Neuronal stem cell (in vitro differentiated cells): ENCODE data around the gene KAZALD1.
A peak's percentile ranks its signal among the peaks of the same experiment; 100 is the strongest.

Experiments used
- DNase-seq: peaks from one replicate; pipeline ENCODE4 v3.0.0-alpha.2; 2013; ENCODE audit warnings: low spot score
- H2AFZ ChIP-seq: one replicate; pipeline ENCODE4 v1.6.1; 2013; ENCODE audit warnings: mild to moderate bottlenecking, low read length, inconsistent platforms
- H2AK5ac ChIP-seq: 2 replicates; pipeline ENCODE4 v1.6.1; 2013; ENCODE audit warnings: low read depth, mild to moderate bottlenecking, inconsistent platforms, low read length, moderate library complexity, mixed read lengths
- H2BK120ac ChIP-seq: 2 replicates; pipeline ENCODE4 v1.6.1; 2013; ENCODE audit warnings: low read depth, mild to moderate bottlenecking, inconsistent platforms, low read length, moderate library complexity, mixed read lengths
- H2BK12ac ChIP-seq: one replicate; pipeline ENCODE4 v1.6.1; 2013; ENCODE audit warnings: low read length, inconsistent platforms
- H2BK15ac ChIP-seq: 2 replicates; pipeline ENCODE4 v1.6.1; 2013; ENCODE audit warnings: mild to moderate bottlenecking, low read length, inconsistent platforms, mixed read lengths
- H2BK5ac ChIP-seq: one replicate; pipeline ENCODE4 v1.6.1; 2013; ENCODE audit warnings: inconsistent platforms, mild to moderate bottlenecking, low read length, moderate library complexity
- H3K14ac ChIP-seq: one replicate; pipeline ENCODE4 v1.6.1; 2013; ENCODE audit warnings: low read length, inconsistent platforms
- H3K18ac ChIP-seq: 2 replicates; pipeline ENCODE4 v1.6.1; 2013; ENCODE audit warnings: low read length, inconsistent platforms
- H3K23ac ChIP-seq: 2 replicates; pipeline ENCODE4 v1.6.1; 2013; ENCODE audit warnings: low read depth, mild to moderate bottlenecking, mixed read lengths, low read length, inconsistent platforms; ENCODE audit not compliant: poor library complexity
- H3K27ac ChIP-seq: replicated peaks from 3 replicates; pipeline ENCODE4 v1.5.1; 2013; ENCODE audit warnings: low read length, inconsistent platforms
- H3K27me3 ChIP-seq, 3 experiments: 2 replicates each; pipeline ENCODE4 v1.6.1; 2013; ENCODE audit warnings: low read length in 3 of 3, mild to moderate bottlenecking in 2 of 3, inconsistent platforms in 1 of 3, low read depth in 1 of 3, mixed read lengths in 1 of 3, moderate library complexity in 1 of 3; ENCODE audit not compliant: control insufficient read depth in 3 of 3, insufficient read depth in 3 of 3
- H3K36me3 ChIP-seq, 2 donors: replicated peaks in 1 of 2; 2 replicates each; pipeline ENCODE4 v1.6.1; 2013; ENCODE audit warnings: low read length in 2 of 2; ENCODE audit not compliant: control insufficient read depth in 2 of 2, insufficient read depth in 2 of 2
- H3K4ac ChIP-seq: 2 replicates; pipeline ENCODE4 v1.6.1; 2013; ENCODE audit warnings: inconsistent platforms, mild to moderate bottlenecking, low read length, moderate library complexity
- H3K4me1 ChIP-seq, 2 donors: 1 replicate in 1 of 2; 2 replicates in 1 of 2; pipeline ENCODE4 v1.6.1; 2013; ENCODE audit warnings: low read length in 2 of 2, low read depth in 1 of 2; ENCODE audit not compliant: control insufficient read depth in 2 of 2, insufficient read depth in 1 of 2
- H3K4me2 ChIP-seq: one replicate; pipeline ENCODE4 v1.6.1; 2013; ENCODE audit warnings: mild to moderate bottlenecking, low read length, inconsistent platforms; ENCODE audit not compliant: insufficient read depth, poor library complexity, severe bottlenecking
- H3K4me3 ChIP-seq, 2 donors: 2 replicates each; pipeline ENCODE4 v1.5.1; 2013; ENCODE audit warnings: low read length in 2 of 2, mild to moderate bottlenecking in 2 of 2, inconsistent platforms in 1 of 2, moderate library complexity in 1 of 2
- H3K79me1 ChIP-seq: one replicate; pipeline ENCODE4 v1.6.1; 2013; ENCODE audit warnings: low read depth, mild to moderate bottlenecking, inconsistent platforms, low read length, moderate library complexity
- H3K9ac ChIP-seq: one replicate; pipeline ENCODE4 v1.6.1; 2013; ENCODE audit warnings: mild to moderate bottlenecking, low read depth, low read length, inconsistent platforms; ENCODE audit not compliant: poor library complexity
- H3K9me3 ChIP-seq, 2 donors: replicated peaks in 1 of 2; 2 replicates each; pipeline versions ENCODE3 to v1.6.1; 2013; ENCODE audit warnings: low read length in 2 of 2, mild to moderate bottlenecking in 2 of 2, inconsistent platforms in 1 of 2, low read depth in 1 of 2, mixed read lengths in 1 of 2, moderate library complexity in 1 of 2; ENCODE audit not compliant: control insufficient read depth in 2 of 2, insufficient read depth in 1 of 2
- H4K8ac ChIP-seq: one replicate; pipeline ENCODE4 v1.6.1; 2013; ENCODE audit warnings: low read depth, mild to moderate bottlenecking, inconsistent platforms, low read length, moderate library complexity
- H4K91ac ChIP-seq: one replicate; pipeline ENCODE4 v1.6.1; 2013; ENCODE audit warnings: low read length, low read depth, mild to moderate bottlenecking, inconsistent platforms; ENCODE audit not compliant: poor library complexity
- WGBS, 2 donors: extraction: QIAGEN DNeasy Blood & Tissue Kit; methylation state at CpG; one replicate each; pipeline ENCODE4 v1.1.7; 2013; ENCODE audit warnings: missing lambda C conversion rate in 2 of 2, mixed read lengths in 1 of 2; ENCODE audit not compliant: insufficient read length in 2 of 2, insufficient replicate concordance in 1 of 2; ENCODE audit errors: extremely low coverage in 2 of 2; 5-methylcytosine and 5-hydroxymethylcytosine counted together

KAZALD1 gene

GRCh38 chr10:101036726-101037125 lies 25.1 kb upstream of the KAZALD1 start:
- Histone ChIP-seq H4K8ac (no peak overlapping the region), H3K9ac (no peak overlapping the region), H3K18ac (peak overlapping the region; percentile 33), H2AK5ac (peak overlapping the region; percentile 41), H3K4me2 (no peak overlapping the region), H3K36me3 (no peaks in the 10 kb centered on the region), H2BK5ac (no peak overlapping the region), H3K4me1 (peaks cover 13 to 14% of the 10 kb centered on the region in 2 donors), H2BK12ac (no peak overlapping the region), H2BK120ac (no peak overlapping the region), H3K23ac (no peak overlapping the region), H3K79me1 (no peaks in the 10 kb centered on the region), H3K27ac (no peak overlapping the region), H3K4ac (no peak overlapping the region), H3K27me3 (peaks cover 7 to 44% (median 32%) of the 10 kb centered on the region in 3 experiments), H3K4me3 (no peak overlapping the region), H3K9me3 (peaks cover 0 to 2% of the 10 kb centered on the region in 2 donors), H2BK15ac (no peak overlapping the region), H3K14ac (no peak overlapping the region), H4K91ac (no peak overlapping the region), H2AFZ (no peak overlapping the region)
- WGBS, 2 donors, result no CpG with 5 or more reads among the region's 7 CpGs
- DNase-seq, result no peak

GRCh38 chr10:101038484-101038883 lies 23.3 kb upstream of the KAZALD1 start:
- peaks cover 0 to 2% of the 10 kb centered on the region in 2 donors for H3K9me3 ChIP-seq
- no peak overlapping the region for H3K14ac ChIP-seq
- no peak overlapping the region for H2BK12ac ChIP-seq
- no peak overlapping the region for H3K4ac ChIP-seq
- DNase-seq, result no peak
- H2AK5ac ChIP-seq, result no peak overlapping the region
- WGBS, 2 donors, result no CpG with 5 or more reads among the region's 5 CpGs
- H3K18ac ChIP-seq, result no peak overlapping the region
- H3K9ac ChIP-seq, result no peak overlapping the region
- no peak overlapping the region for H3K4me3 ChIP-seq
- no peaks in the 10 kb centered on the region for H3K36me3 ChIP-seq
- H2BK5ac ChIP-seq, result no peak overlapping the region
- H3K23ac ChIP-seq, result no peak overlapping the region
- H3K4me2 ChIP-seq, result no peak overlapping the region
- peaks cover 0 to 28% (median 16%) of the 10 kb centered on the region in 3 experiments for H3K27me3 ChIP-seq
- no peaks in the 10 kb centered on the region for H3K79me1 ChIP-seq
- no peak overlapping the region for H2BK15ac ChIP-seq
- no peak overlapping the region for H2BK120ac ChIP-seq
- no peak overlapping the region for H4K91ac ChIP-seq
- no peak overlapping the region for H3K27ac ChIP-seq
- peaks cover 8 to 10% of the 10 kb centered on the region in 2 donors for H3K4me1 ChIP-seq
- no peak overlapping the region for H2AFZ ChIP-seq
- no peak overlapping the region for H4K8ac ChIP-seq

- no CpG with 5 or more reads among the region's 3 CpGs for WGBS, 2 donors
- no peak for DNase-seq
- Histone ChIP-seq H3K4me3 (no peak overlapping the region), H2BK15ac (no peak overlapping the region), H3K4me1 (peaks cover 9 to 18% of the 10 kb centered on the region in 2 donors), H3K14ac (no peak overlapping the region), H3K18ac (no peak overlapping the region), H3K23ac (no peak overlapping the region), H4K91ac (no peak overlapping the region), H3K9ac (no peak overlapping the region), H2BK12ac (no peak overlapping the region), H3K4ac (no peak overlapping the region), H3K79me1 (no peaks in the 10 kb centered on the region), H2AK5ac (no peak overlapping the region), H3K27ac (no peak overlapping the region), H3K36me3 (no peaks in the 10 kb centered on the region), H3K4me2 (no peak overlapping the region), H2BK5ac (no peak overlapping the region), H4K8ac (no peak overlapping the region), H2BK120ac (no peak overlapping the region), H2AFZ (no peak overlapping the region), H3K9me3 (peaks cover 0 to 2% of the 10 kb centered on the region in 2 donors), H3K27me3 (peaks cover 0 to 23% (median 9%) of the 10 kb centered on the region in 3 experiments)
Observed at GRCh38 chr10:101040061-101040460, 21.7 kb upstream of the KAZALD1 start.

GRCh38 chr10:101040851-101041250 lies 20.9 kb upstream of the KAZALD1 start:
- H3K23ac ChIP-seq, result no peak overlapping the region
- H2AFZ ChIP-seq, result no peak overlapping the region
- H3K27ac ChIP-seq, result no peak overlapping the region
- no peaks in the 10 kb centered on the region for H3K36me3 ChIP-seq
- H3K4me2 ChIP-seq, result no peak overlapping the region
- peaks cover 9 to 18% of the 10 kb centered on the region in 2 donors for H3K4me1 ChIP-seq
- no CpG with 5 or more reads among the region's 2 CpGs for WGBS, 2 donors
- H2BK120ac ChIP-seq, result no peak overlapping the region
- H4K8ac ChIP-seq, result no peak overlapping the region
- no peak overlapping the region for H2BK5ac ChIP-seq
- H3K9ac ChIP-seq, result no peak overlapping the region
- H3K18ac ChIP-seq, result no peak overlapping the region
- H3K9me3 ChIP-seq, result peaks cover 0 to 2% of the 10 kb centered on the region in 2 donors
- no peak overlapping the region for H3K14ac ChIP-seq
- no peak overlapping the region for H2BK15ac ChIP-seq
- H3K4me3 ChIP-seq, result no peak overlapping the region
- no peak overlapping the region for H4K91ac ChIP-seq
- H3K27me3 ChIP-seq, result peaks cover 0 to 22% (median 2%) of the 10 kb centered on the region in 3 experiments
- no peak overlapping the region for H2AK5ac ChIP-seq
- no peak overlapping the region for H2BK12ac ChIP-seq
- H3K79me1 ChIP-seq, result no peaks in the 10 kb centered on the region
- H3K4ac ChIP-seq, result no peak overlapping the region
- DNase-seq, result no peak
